Tibial nerve (tissue), 4 donors: Measurements from ENCODE around the gene SSC5D.

Experiments
- EP300 ChIP-seq, 2 donors: sonication (generic); formaldehyde crosslinking; IDR thresholded peaks; one replicate each; pipeline ENCODE4 v1.6.1; 2017; ENCODE audit warnings: antibody characterized with exemption in 2 of 2, mild to moderate bottlenecking in 1 of 2
- POLR2A ChIP-seq, 2 donors: fragments of 450-650 bp; IDR thresholded peaks; one replicate each; pipeline ENCODE4 v1.6.1; 2017; ENCODE audit warnings: antibody characterized with exemption in 2 of 2, mild to moderate bottlenecking in 2 of 2, moderate library complexity in 2 of 2
- TF ChIP-seq, protein P1 (sequence below), 5 experiments: fragments of 200-600 bp in 3 of 5; fragments of 450-650 bp in 2 of 5; sonication (generic) in 3 of 5; IDR thresholded peaks; one replicate each; pipeline ENCODE4 v1.5.1; 2016 to 2019; ENCODE audit warnings: antibody characterized with exemption in 5 of 5, mild to moderate bottlenecking in 3 of 5, moderate library complexity in 2 of 5

DNA sequence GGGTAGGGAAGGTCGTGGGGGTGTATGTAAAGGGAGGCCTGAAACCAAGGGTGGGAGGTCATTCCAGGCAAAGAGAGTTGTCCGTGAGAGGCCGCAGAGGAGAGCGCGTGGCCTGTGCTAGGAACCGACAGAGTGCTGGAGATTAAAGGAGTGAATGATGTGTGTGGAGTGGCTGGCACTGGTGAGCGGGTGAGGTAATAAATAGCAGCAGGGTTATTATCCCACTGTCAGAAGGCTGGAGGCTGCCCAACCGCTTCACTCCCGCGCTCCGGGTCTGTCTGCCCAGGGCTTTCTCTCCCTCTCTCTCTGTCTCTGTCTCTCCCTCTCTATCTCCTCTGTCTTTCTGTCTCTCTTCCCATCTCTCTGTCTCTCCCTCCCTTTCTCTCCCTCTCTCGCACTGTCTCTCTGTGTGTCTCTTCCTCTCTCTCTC is 75.0 kb downstream of the SSC5D start:
- no peak for TF ChIP-seq POLR2A (IDR thresholded peaks at IDR 0.05)
- TF ChIP-seq, protein P1, sequence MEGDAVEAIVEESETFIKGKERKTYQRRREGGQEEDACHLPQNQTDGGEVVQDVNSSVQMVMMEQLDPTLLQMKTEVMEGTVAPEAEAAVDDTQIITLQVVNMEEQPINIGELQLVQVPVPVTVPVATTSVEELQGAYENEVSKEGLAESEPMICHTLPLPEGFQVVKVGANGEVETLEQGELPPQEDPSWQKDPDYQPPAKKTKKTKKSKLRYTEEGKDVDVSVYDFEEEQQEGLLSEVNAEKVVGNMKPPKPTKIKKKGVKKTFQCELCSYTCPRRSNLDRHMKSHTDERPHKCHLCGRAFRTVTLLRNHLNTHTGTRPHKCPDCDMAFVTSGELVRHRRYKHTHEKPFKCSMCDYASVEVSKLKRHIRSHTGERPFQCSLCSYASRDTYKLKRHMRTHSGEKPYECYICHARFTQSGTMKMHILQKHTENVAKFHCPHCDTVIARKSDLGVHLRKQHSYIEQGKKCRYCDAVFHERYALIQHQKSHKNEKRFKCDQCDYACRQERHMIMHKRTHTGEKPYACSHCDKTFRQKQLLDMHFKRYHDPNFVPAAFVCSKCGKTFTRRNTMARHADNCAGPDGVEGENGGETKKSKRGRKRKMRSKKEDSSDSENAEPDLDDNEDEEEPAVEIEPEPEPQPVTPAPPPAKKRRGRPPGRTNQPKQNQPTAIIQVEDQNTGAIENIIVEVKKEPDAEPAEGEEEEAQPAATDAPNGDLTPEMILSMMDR (IDR thresholded peaks at IDR 0.05), result no peak
- no peak for TF ChIP-seq EP300 (IDR thresholded peaks at IDR 0.05)
